PFSK-1 (cell line): ENCODE measurements around the gene KIF5B.

ENCODE experiments used
- FOXP2 ChIP-seq: optimal IDR thresholded peaks from 2 replicates; pipeline ENCODE3; 2011; ENCODE audit warnings: borderline replicate concordance, control low read depth, inconsistent platforms; ENCODE audit not compliant: insufficient read depth; ENCODE audit errors: extremely low read length, extremely low read depth
- POLR2AphosphoS5 ChIP-seq: IDR thresholded peaks from 2 replicates; pipeline ENCODE4 v1.6.1; 2012; ENCODE audit warnings: low read depth, mild to moderate bottlenecking, control low read depth, low read length, moderate library complexity
- SIN3A ChIP-seq: IDR thresholded peaks from 2 replicates; pipeline ENCODE4 v1.6.1; 2012; ENCODE audit warnings: mild to moderate bottlenecking, low read length, moderate library complexity, borderline replicate concordance; ENCODE audit not compliant: insufficient read depth
- TAF1 ChIP-seq: IDR thresholded peaks from 2 replicates; pipeline ENCODE4 v1.6.1; 2012; ENCODE audit warnings: low read length, control low read depth, borderline replicate concordance; ENCODE audit not compliant: insufficient read depth
- TF ChIP-seq, protein P1 (sequence below), 2 experiments: IDR thresholded peaks; 2 replicates each; pipeline versions ENCODE4 v1.6.1 to v1.8.0; 2011 to 2012; ENCODE audit warnings: low read depth in 2 of 2, low read length in 2 of 2, control low read depth in 1 of 2, inconsistent platforms in 1 of 2, mild to moderate bottlenecking in 1 of 2, moderate library complexity in 1 of 2; ENCODE audit not compliant: insufficient read depth in 1 of 2

KIF5B gene

DNA sequence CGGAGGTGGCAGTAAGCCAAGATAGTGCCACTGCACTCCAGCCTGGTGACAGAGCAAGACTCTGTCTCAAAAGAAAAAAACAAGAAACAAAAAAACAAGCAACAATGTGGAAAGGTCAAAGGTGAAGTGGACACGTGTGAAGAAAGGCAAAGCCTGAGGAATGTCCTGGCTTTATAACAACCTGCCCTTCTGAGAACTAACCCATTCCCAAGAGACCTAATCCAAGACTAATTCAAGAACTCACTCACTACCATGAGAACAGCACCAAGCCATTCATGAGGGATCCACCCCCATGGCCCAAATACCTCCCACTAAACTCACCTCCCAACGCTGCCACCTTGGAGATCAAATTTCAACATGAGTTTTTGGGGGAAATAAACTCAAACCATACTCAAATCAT is 47.5 kb upstream of the KIF5B start:
- no peak for TF ChIP-seq TAF1
- no peak for TF ChIP-seq POLR2AphosphoS5
- TF ChIP-seq FOXP2: no peak

- no peak for TF ChIP-seq POLR2AphosphoS5
Measured at GRCh38 chr10:32095116-32095733, 39.0 kb upstream of the KIF5B start.

DNA sequence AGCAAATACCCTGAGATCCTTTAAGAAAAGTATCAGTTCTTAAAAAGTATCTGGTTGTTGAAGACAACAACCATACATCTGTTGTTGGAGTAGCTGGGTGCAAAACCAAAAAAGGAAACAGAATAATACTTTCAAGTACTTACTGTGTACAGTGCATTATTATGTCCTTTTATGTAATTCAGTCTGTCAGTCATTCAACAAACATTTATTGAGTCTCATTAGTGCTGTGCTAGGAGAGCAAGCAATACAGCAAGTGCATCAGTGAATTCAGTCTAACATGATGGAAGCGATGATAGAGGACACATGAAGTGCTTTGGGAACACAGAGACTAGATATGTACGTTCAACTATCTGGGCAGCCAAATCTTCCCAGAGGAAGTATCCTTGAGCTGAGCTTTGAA is 37.4 kb upstream of the KIF5B start:
- no peak for TF ChIP-seq SIN3A
- no peak for TF ChIP-seq POLR2AphosphoS5
- no peak for TF ChIP-seq FOXP2
- TF ChIP-seq, protein P1, sequence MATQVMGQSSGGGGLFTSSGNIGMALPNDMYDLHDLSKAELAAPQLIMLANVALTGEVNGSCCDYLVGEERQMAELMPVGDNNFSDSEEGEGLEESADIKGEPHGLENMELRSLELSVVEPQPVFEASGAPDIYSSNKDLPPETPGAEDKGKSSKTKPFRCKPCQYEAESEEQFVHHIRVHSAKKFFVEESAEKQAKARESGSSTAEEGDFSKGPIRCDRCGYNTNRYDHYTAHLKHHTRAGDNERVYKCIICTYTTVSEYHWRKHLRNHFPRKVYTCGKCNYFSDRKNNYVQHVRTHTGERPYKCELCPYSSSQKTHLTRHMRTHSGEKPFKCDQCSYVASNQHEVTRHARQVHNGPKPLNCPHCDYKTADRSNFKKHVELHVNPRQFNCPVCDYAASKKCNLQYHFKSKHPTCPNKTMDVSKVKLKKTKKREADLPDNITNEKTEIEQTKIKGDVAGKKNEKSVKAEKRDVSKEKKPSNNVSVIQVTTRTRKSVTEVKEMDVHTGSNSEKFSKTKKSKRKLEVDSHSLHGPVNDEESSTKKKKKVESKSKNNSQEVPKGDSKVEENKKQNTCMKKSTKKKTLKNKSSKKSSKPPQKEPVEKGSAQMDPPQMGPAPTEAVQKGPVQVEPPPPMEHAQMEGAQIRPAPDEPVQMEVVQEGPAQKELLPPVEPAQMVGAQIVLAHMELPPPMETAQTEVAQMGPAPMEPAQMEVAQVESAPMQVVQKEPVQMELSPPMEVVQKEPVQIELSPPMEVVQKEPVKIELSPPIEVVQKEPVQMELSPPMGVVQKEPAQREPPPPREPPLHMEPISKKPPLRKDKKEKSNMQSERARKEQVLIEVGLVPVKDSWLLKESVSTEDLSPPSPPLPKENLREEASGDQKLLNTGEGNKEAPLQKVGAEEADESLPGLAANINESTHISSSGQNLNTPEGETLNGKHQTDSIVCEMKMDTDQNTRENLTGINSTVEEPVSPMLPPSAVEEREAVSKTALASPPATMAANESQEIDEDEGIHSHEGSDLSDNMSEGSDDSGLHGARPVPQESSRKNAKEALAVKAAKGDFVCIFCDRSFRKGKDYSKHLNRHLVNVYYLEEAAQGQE (IDR thresholded peaks at IDR 0.05; ENCODE audit: insufficient read depth in 1 of 2, low read depth in 2 of 2, low read length in 2 of 2): no peak
- no peak for TF ChIP-seq TAF1

DNA sequence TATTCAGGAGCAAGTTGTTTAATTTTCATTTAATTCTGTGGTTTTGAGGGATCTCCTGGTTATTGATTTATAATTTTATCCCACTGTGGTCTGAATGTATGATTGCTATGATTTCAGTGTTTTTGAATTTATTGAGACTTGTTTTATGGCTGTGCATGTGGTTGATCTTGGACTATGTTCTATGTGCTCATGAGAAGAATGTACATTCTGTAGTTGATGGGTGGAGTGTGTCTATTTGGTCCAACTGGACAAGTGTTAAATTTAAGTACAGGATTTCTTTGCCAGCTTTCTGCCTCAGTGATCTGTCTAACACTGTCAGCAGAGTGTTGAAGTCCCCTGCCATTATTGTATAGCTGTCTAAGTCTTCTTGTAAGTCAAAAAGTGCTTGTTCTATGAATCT is 34.8 kb upstream of the KIF5B start:
- no peak for TF ChIP-seq FOXP2
- no peak for TF ChIP-seq POLR2AphosphoS5
- TF ChIP-seq TAF1: no peak
- TF ChIP-seq, protein P1 (IDR thresholded peaks at IDR 0.05; ENCODE audit: insufficient read depth in 1 of 2, low read depth in 2 of 2, low read length in 2 of 2): no peak
- TF ChIP-seq SIN3A: no peak

GRCh38 chr10:32084185-32084851 is 28.1 kb upstream of the KIF5B start:
- TF ChIP-seq POLR2AphosphoS5 (no peak), TAF1 (no peak), FOXP2 (no peak), SIN3A (no peak)
- TF ChIP-seq, protein P1 (IDR thresholded peaks at IDR 0.05; ENCODE audit: insufficient read depth in 1 of 2, low read depth in 2 of 2, low read length in 2 of 2): no peak

DNA sequence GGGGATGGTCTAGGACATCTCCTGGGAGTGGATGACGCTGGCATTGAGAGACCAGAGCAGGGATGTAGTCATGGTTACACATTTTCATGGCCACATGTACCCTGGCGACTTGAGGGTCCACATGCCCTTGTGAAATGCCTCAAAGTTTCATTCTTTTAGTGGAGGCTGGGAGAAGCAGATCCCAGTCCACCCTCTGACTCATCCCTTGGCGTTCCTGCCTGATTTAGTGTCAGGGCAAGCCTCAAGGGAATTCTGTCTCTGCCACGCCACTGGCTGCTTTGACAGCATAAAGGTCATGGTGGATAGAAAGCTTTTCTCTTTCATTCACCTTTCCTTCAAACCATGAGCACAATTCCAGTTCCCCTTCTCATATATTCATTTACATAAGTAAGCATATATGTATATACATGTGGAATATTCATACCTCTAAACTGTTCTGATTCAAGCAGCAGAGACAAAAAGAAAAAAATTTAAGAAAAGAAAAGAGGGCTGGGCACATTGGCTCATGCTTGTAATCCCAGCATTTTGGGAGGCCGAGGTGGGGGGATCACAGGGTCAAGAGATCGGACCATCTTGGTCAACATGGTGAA is 21.8 kb upstream of the KIF5B start:
- TF ChIP-seq, protein P1 (IDR thresholded peaks at IDR 0.05; ENCODE audit: insufficient read depth in 1 of 2, low read depth in 2 of 2, low read length in 2 of 2): no peak
- TF ChIP-seq TAF1: no peak
- no peak for TF ChIP-seq POLR2AphosphoS5
- TF ChIP-seq FOXP2: no peak
- TF ChIP-seq SIN3A: no peak
